SK-N-SH treated with all-trans-retinoic acid at 6 μM for 48 hours (cell line): ENCODE data around the gene HIBCH.

Experiments
- ATAC-seq: fragments of 200-7000 bp; cut with Tn5 transposase; 3 replicates; pipeline ENCODE4 v1.9.1; 2020; ENCODE audit warnings: mild to moderate bottlenecking, moderate library complexity
- BACH2 ChIP-seq: fragments of 250-450 bp; sonication (Bioruptor Pico); IDR thresholded peaks from 2 replicates; pipeline ENCODE4 v1.9.0; 2021; ENCODE audit warnings: mild to moderate bottlenecking, borderline replicate concordance
- CREB5 ChIP-seq: fragments of 250-450 bp; sonication (Bioruptor Pico); IDR thresholded peaks from 2 replicates; pipeline ENCODE4 v1.5.1; 2020; ENCODE audit warnings: low read depth, mild to moderate bottlenecking, moderate library complexity
- CSDC2 ChIP-seq: fragments of 250-450 bp; sonication (Bioruptor Pico); IDR thresholded peaks from 2 replicates; pipeline ENCODE4 v1.5.0; 2020; ENCODE audit warnings: mild to moderate bottlenecking, moderate library complexity
- CSRNP3 ChIP-seq: fragments of 250-450 bp; sonication (Bioruptor Pico); IDR thresholded peaks from 2 replicates; pipeline ENCODE4 v1.5.1; 2021; ENCODE audit warnings: mild to moderate bottlenecking, moderate library complexity
- ESRRG ChIP-seq: fragments of 250-450 bp; sonication (Bioruptor Pico); IDR thresholded peaks from 2 replicates; pipeline ENCODE4 v1.6.1; 2021; ENCODE audit warnings: mild to moderate bottlenecking
- GLIS3 ChIP-seq: fragments of 250-450 bp; sonication (Bioruptor Pico); IDR thresholded peaks from 2 replicates; pipeline ENCODE4 v1.5.0; 2020; ENCODE audit warnings: mild to moderate bottlenecking, moderate library complexity
- ISL1 ChIP-seq: fragments of 250-450 bp; sonication (Bioruptor Pico); IDR thresholded peaks from 2 replicates; pipeline ENCODE4 v2.1.2; 2022; ENCODE audit warnings: mild to moderate bottlenecking, moderate library complexity
- OSR1 ChIP-seq: fragments of 250-450 bp; sonication (Bioruptor Pico); IDR thresholded peaks from 2 replicates; pipeline ENCODE4 v1.8.0; 2022; ENCODE audit warnings: moderate library complexity, mild to moderate bottlenecking, inconsistent platforms
- PATZ1 ChIP-seq: fragments of 250-450 bp; sonication (Bioruptor Pico); IDR thresholded peaks from 2 replicates; pipeline ENCODE4 v1.8.0; 2020; ENCODE audit warnings: mild to moderate bottlenecking, moderate library complexity, borderline replicate concordance
- POU6F1 ChIP-seq: fragments of 250-450 bp; sonication (Bioruptor Pico); IDR thresholded peaks from 2 replicates; pipeline ENCODE4 v1.8.0; 2021; ENCODE audit warnings: low read depth, mild to moderate bottlenecking, moderate library complexity, borderline replicate concordance
- PPARA ChIP-seq: fragments of 250-450 bp; sonication (Bioruptor Pico); IDR thresholded peaks from 2 replicates; pipeline ENCODE4 v1.5.0; 2020; ENCODE audit warnings: mild to moderate bottlenecking, borderline replicate concordance
- RARB ChIP-seq: fragments of 250-450 bp; sonication (Bioruptor Pico); IDR thresholded peaks from 2 replicates; pipeline ENCODE4 v1.8.0; 2021; ENCODE audit warnings: mild to moderate bottlenecking, moderate library complexity
- SNAI2 ChIP-seq: fragments of 250-450 bp; sonication (Bioruptor Pico); IDR thresholded peaks from 2 replicates; pipeline ENCODE4 v1.5.0; 2020; ENCODE audit warnings: mild to moderate bottlenecking, moderate library complexity
- TCF4 ChIP-seq: fragments of 250-450 bp; sonication (Bioruptor Pico); IDR thresholded peaks from 2 replicates; pipeline ENCODE4 v1.8.0; 2021; ENCODE audit warnings: mild to moderate bottlenecking, moderate library complexity, borderline replicate concordance
- TSHZ2 ChIP-seq: fragments of 250-450 bp; sonication (Bioruptor Pico); IDR thresholded peaks from 2 replicates; pipeline ENCODE4 v1.5.0; 2020; ENCODE audit warnings: mild to moderate bottlenecking, moderate library complexity
- ZFP3 ChIP-seq: fragments of 250-450 bp; sonication (Bioruptor Pico); IDR thresholded peaks from 2 replicates; pipeline ENCODE4 v1.5.0; 2020; ENCODE audit warnings: mild to moderate bottlenecking, moderate library complexity
- ZFP30 ChIP-seq: fragments of 450-650 bp; formaldehyde crosslinking; IDR thresholded peaks from 2 replicates; pipeline ENCODE4 v1.5.0; 2022; ENCODE audit warnings: mild to moderate bottlenecking, moderate library complexity
- ZNF565 ChIP-seq: fragments of 450-650 bp; formaldehyde crosslinking; conservative IDR thresholded peaks from 2 replicates; pipeline ENCODE4 v1.5.0; 2020; ENCODE audit warnings: low read depth, mild to moderate bottlenecking, moderate library complexity
- ZNF70 ChIP-seq: fragments of 450-650 bp; formaldehyde crosslinking; IDR thresholded peaks from 2 replicates; pipeline ENCODE4 v1.5.0; 2020; ENCODE audit warnings: mild to moderate bottlenecking, moderate library complexity
- ZNF8 ChIP-seq: fragments of 450-650 bp; formaldehyde crosslinking; IDR thresholded peaks from 2 replicates; pipeline ENCODE4 v1.5.0; 2020; ENCODE audit warnings: mild to moderate bottlenecking, moderate library complexity

HIBCH gene

GRCh38 chr2:190308031-190308430 lies 11.6 kb downstream of the HIBCH start (continued):
- TF ChIP-seq CSRNP3 (CRISPR knock-in tag): no peak
- no peak for TF ChIP-seq ZNF70 (CRISPR knock-in tag)
- TF ChIP-seq, all 23 proteins: peak for 0

- ATAC-seq: no peak
- TF ChIP-seq ZFP30 (CRISPR knock-in tag) (no peak), RARB (CRISPR knock-in tag) (no peak), ZFP3 (CRISPR knock-in tag) (no peak), PATZ1 (CRISPR knock-in tag) (no peak), ZNF8 (CRISPR knock-in tag) (no peak), GLIS3 (no peak)
Measured at GRCh38 chr2:190304404-190304803, 15.2 kb downstream of the HIBCH start.

- ATAC-seq: no peak
- TF ChIP-seq RARB (CRISPR knock-in tag) (no peak), CREB5 (0 out of 2 replicates have a peak, but pooled peaks have one; percentile 11), CSDC2 (CRISPR knock-in tag) (no peak), SNAI2 (CRISPR knock-in tag) (no peak), POU6F1 (CRISPR knock-in tag) (no peak), ISL1 (CRISPR knock-in tag) (peak; percentile 67), ZNF565 (CRISPR knock-in tag) (no peak), ZFP3 (CRISPR knock-in tag) (no peak)
Measured at GRCh38 chr2:190303647-190304046, 16.0 kb downstream of the HIBCH start.

GRCh38 chr2:190302052-190302451 lies 17.6 kb downstream of the HIBCH start:
- no peak for ATAC-seq
- no peak for TF ChIP-seq TSHZ2
- no peak for TF ChIP-seq BACH2
- no peak for TF ChIP-seq GLIS3
- no peak for TF ChIP-seq ESRRG (CRISPR knock-in tag)
- TF ChIP-seq ZNF565 (CRISPR knock-in tag): no peak
- no peak for TF ChIP-seq OSR1
- no peak for TF ChIP-seq PPARA
- TF ChIP-seq ZNF8 (CRISPR knock-in tag): no peak
- no peak for TF ChIP-seq CREB5
- no peak for TF ChIP-seq POU6F1 (CRISPR knock-in tag)
- no peak for TF ChIP-seq TCF4
